Measurements from ENCODE around the gene ZNF880.
"Not testable (repeated sequence)": the region's sequence is repeated elsewhere in the genome, so short reads cannot be mapped to it uniquely, and the experiment has no call there.

The ZNF880 gene
- 6.5 to 14.9 reads per million in 2 donors for total RNA-seq

- DNase-seq = peak; percentile 79 to 89 (median 80)
These were observed at the start of gene ZNF880 for GRCh38 chr19:52369559-52370340. TSS of gene ZNF880 (plus strand) at chr19:52369923. CDS start at chr19:52369966, 43 bp downstream.

DNA sequence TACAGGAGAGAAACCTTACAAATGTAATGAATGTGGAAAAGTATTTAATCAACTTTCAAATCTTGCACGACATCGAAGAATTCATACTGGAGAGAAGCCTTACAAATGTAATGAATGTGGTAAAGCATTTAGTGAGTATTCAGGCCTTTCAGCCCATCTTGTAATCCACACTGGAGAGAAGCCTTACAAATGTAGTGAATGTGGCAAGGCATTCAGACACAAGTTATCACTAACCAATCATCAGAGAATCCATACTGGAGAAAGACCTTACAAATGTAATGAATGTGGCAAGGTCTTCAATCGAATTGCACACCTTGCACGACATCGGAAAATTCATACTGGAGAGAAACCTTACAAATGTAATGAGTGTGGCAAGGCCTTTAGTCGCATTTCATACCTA is 47.3 kb upstream of the ZNF880 start:
- DNase-seq = no peak

- peak in 1 of 5 experiments; percentile 35 for DNase-seq
These were observed 38.0 kb upstream of the ZNF880 start for GRCh38 chr19:52331757-52332156.

DNA sequence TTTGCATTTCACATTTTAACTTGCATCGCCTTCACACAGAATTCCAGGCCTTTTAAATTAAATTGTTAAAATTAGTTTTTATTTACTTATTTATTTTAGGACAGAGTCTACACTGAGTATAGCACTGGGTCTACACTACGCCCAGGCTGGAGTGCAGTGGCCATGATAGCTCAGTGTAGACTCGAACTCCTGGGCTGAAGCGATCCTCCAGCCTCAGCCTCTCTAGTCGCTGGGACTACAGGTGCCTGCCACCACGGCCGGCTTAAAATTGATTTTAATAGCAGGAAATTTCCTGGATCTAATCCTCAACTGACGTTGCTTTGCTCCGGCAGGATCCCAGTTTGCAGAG is 34.0 kb upstream of the ZNF880 start:
- no peak for DNase-seq

GRCh38 chr19:52336117-52336790 is 33.5 kb upstream of the ZNF880 start, which contains the start of gene ZNF610:
TSS of gene ZNF610 (plus strand) at chr19:52336243. CDS start at chr19:52349173, 12,930 bp downstream.
- DNase-seq = peak; percentile 68 to 88 (median 73)

- no peak for DNase-seq
These were observed 32.8 kb upstream of the ZNF880 start for GRCh38 chr19:52336791-52337381.

- DNase-seq = not testable (repeated sequence)
These were observed 30.7 kb upstream of the ZNF880 start for GRCh38 chr19:52339022-52339421.

DNA sequence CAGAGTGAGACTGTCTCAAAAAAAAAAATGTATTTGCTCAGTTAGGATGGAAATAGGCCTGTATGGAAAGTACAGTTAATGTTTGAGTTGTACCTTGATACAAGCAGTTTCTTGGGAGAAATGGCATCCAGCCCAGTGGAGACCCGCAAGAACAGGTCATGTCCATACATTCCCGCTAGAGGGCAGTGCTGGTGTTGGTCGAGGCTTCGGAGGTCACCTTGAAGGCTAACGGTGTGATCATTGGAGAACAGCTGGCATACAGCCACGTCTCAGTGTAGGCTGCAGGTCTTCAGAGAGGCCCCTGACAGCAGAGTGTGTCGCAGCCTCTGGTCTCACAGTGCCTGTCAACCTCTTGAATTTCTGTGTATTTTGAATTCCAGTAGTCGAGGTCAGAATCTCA is 26.2 kb upstream of the ZNF880 start:
- peak in 4 of 5 experiments; percentile 15 to 52 (median 23) for DNase-seq

- no peak for DNase-seq
These were observed 24.6 kb upstream of the ZNF880 start for GRCh38 chr19:52345162-52345561.

GRCh38 chr19:52351512-52351911 is 18.2 kb upstream of the ZNF880 start:
- no peak for DNase-seq

- DNase-seq = no peak
These were observed 3.3 kb upstream of the ZNF880 start for GRCh38 chr19:52366414-52366824.

- no peak for DNase-seq
These were observed 603 bp downstream of the ZNF880 start for GRCh38 chr19:52370341-52370710.

- no peak for DNase-seq
These were observed 21.4 kb downstream of the ZNF880 start for GRCh38 chr19:52391135-52391534.

- DNase-seq = peak; percentile 81 to 89 (median 86)
These were observed 27.8 kb downstream of the ZNF880 start, which contains the start of gene ZNF528 for GRCh38 chr19:52397310-52398080. TSS of gene ZNF528 (plus strand) at chr19:52397849. CDS start at chr19:52402014, 4,165 bp downstream.

DNA sequence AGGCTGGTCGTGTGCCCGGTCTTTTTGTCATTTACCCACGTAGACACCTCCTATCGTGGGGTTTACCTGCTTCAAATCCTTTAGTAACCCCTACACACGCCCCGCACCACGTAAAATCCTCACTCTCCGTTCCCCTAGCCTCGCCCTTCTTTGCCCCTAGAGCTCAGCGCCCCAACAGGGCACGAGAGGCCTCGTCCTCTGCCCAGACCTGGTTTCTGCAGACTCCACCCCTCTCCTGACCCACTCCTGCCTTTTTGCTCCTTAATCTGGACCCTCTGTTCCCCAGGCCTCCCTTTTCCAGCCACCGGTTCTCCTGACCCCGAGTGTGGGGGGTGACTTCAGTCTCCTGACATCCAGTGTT is 28.3 kb downstream of the ZNF880 start:
- DNase-seq = no peak

- no peak for DNase-seq
These were observed 40.6 kb downstream of the ZNF880 start for GRCh38 chr19:52410276-52410675.

DNA sequence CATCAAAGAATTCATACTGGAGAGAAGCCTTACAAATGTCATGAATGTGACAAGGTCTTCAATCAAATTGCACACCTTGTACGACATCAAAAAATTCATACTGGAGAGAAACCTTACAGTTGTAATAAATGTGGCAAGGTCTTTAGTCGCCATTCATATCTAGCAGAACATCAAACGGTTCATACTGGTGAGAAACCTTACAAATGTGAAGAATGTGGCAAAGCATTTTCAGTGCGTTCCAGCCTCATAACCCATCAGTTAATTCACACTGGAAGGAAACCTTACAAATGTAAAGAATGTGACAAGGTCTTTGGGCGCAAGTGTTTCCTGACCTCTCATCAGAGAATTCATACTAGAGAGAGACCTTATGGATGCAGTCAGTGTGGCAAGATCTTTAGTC is 46.0 kb downstream of the ZNF880 start:
- no peak for DNase-seq

- DNase-seq = no peak
These were observed 59.2 kb downstream of the ZNF880 start, which contains the start of gene ZNF534 for GRCh38 chr19:52428937-52429336. TSS of gene ZNF534 (plus strand) at chr19:52429148. CDS start at chr19:52431475, 2,327 bp downstream.
